ENCODE results near the gene NEK1.

DNA sequence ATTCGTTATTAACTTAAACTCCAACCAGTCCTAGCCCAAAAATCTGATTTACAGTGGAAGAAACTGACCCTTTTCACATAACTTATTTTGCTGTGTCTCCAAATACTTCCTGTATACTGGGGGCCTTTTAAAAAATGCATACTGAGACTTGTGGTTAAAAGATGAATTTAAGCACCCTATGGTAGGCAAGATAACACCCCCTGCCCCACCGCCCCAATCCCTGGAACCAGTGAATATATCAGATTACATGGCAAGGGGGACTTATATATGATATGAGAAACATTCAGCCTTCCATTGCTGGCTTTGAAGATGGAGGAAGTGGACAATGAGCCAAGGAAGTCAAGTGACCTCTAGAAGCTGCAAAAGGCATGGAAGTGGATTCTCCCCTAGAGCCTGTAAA, 4.9 kb upstream of the NEK1 start:
- TF ChIP-seq, protein P1, sequence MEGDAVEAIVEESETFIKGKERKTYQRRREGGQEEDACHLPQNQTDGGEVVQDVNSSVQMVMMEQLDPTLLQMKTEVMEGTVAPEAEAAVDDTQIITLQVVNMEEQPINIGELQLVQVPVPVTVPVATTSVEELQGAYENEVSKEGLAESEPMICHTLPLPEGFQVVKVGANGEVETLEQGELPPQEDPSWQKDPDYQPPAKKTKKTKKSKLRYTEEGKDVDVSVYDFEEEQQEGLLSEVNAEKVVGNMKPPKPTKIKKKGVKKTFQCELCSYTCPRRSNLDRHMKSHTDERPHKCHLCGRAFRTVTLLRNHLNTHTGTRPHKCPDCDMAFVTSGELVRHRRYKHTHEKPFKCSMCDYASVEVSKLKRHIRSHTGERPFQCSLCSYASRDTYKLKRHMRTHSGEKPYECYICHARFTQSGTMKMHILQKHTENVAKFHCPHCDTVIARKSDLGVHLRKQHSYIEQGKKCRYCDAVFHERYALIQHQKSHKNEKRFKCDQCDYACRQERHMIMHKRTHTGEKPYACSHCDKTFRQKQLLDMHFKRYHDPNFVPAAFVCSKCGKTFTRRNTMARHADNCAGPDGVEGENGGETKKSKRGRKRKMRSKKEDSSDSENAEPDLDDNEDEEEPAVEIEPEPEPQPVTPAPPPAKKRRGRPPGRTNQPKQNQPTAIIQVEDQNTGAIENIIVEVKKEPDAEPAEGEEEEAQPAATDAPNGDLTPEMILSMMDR (optimal IDR thresholded peaks at IDR 0.05 in 1 of 3, IDR thresholded peaks at IDR 0.05 in 1 of 3, conservative IDR thresholded peaks at IDR 0.05 in 1 of 3; ENCODE audit: extremely low read depth in 1 of 3, insufficient read depth in 2 of 3, low read length in 3 of 3), result no peak
- TF ChIP-seq EZH2 (IDR thresholded peaks at IDR 0.05; ENCODE audit: low read length), result no peak

Measured in keratinocyte (primary cell).